Neuronal stem cell (in vitro differentiated cells): ENCODE results near the gene EIF6.

ENCODE experiments used
- DNase-seq: peaks from one replicate; pipeline ENCODE4 v3.0.0-alpha.2; 2013; ENCODE audit warnings: low spot score
- H2AFZ ChIP-seq: one replicate; pipeline ENCODE4 v1.6.1; 2013; ENCODE audit warnings: mild to moderate bottlenecking, low read length, inconsistent platforms
- H2AK5ac ChIP-seq: 2 replicates; pipeline ENCODE4 v1.6.1; 2013; ENCODE audit warnings: low read depth, mild to moderate bottlenecking, inconsistent platforms, low read length, moderate library complexity, mixed read lengths
- H2BK120ac ChIP-seq: 2 replicates; pipeline ENCODE4 v1.6.1; 2013; ENCODE audit warnings: low read depth, mild to moderate bottlenecking, inconsistent platforms, low read length, moderate library complexity, mixed read lengths
- H2BK12ac ChIP-seq: one replicate; pipeline ENCODE4 v1.6.1; 2013; ENCODE audit warnings: low read length, inconsistent platforms
- H2BK15ac ChIP-seq: 2 replicates; pipeline ENCODE4 v1.6.1; 2013; ENCODE audit warnings: mild to moderate bottlenecking, low read length, inconsistent platforms, mixed read lengths
- H2BK5ac ChIP-seq: one replicate; pipeline ENCODE4 v1.6.1; 2013; ENCODE audit warnings: inconsistent platforms, mild to moderate bottlenecking, low read length, moderate library complexity
- H3K14ac ChIP-seq: one replicate; pipeline ENCODE4 v1.6.1; 2013; ENCODE audit warnings: low read length, inconsistent platforms
- H3K18ac ChIP-seq: 2 replicates; pipeline ENCODE4 v1.6.1; 2013; ENCODE audit warnings: low read length, inconsistent platforms
- H3K23ac ChIP-seq: 2 replicates; pipeline ENCODE4 v1.6.1; 2013; ENCODE audit warnings: low read depth, mild to moderate bottlenecking, mixed read lengths, low read length, inconsistent platforms; ENCODE audit not compliant: poor library complexity
- H3K27ac ChIP-seq: replicated peaks from 3 replicates; pipeline ENCODE4 v1.5.1; 2013; ENCODE audit warnings: low read length, inconsistent platforms
- H3K27me3 ChIP-seq, 3 experiments: 2 replicates each; pipeline ENCODE4 v1.6.1; 2013; ENCODE audit warnings: low read length in 3 of 3, mild to moderate bottlenecking in 2 of 3, inconsistent platforms in 1 of 3, low read depth in 1 of 3, mixed read lengths in 1 of 3, moderate library complexity in 1 of 3; ENCODE audit not compliant: control insufficient read depth in 3 of 3, insufficient read depth in 3 of 3
- H3K36me3 ChIP-seq, 2 donors: replicated peaks in 1 of 2; 2 replicates each; pipeline ENCODE4 v1.6.1; 2013; ENCODE audit warnings: low read length in 2 of 2; ENCODE audit not compliant: control insufficient read depth in 2 of 2, insufficient read depth in 2 of 2
- H3K4ac ChIP-seq: 2 replicates; pipeline ENCODE4 v1.6.1; 2013; ENCODE audit warnings: inconsistent platforms, mild to moderate bottlenecking, low read length, moderate library complexity
- H3K4me1 ChIP-seq, 2 donors: 1 replicate in 1 of 2; 2 replicates in 1 of 2; pipeline ENCODE4 v1.6.1; 2013; ENCODE audit warnings: low read length in 2 of 2, low read depth in 1 of 2; ENCODE audit not compliant: control insufficient read depth in 2 of 2, insufficient read depth in 1 of 2
- H3K4me2 ChIP-seq: one replicate; pipeline ENCODE4 v1.6.1; 2013; ENCODE audit warnings: mild to moderate bottlenecking, low read length, inconsistent platforms; ENCODE audit not compliant: insufficient read depth, poor library complexity, severe bottlenecking
- H3K4me3 ChIP-seq, 2 donors: 2 replicates each; pipeline ENCODE4 v1.5.1; 2013; ENCODE audit warnings: low read length in 2 of 2, mild to moderate bottlenecking in 2 of 2, inconsistent platforms in 1 of 2, moderate library complexity in 1 of 2
- H3K79me1 ChIP-seq: one replicate; pipeline ENCODE4 v1.6.1; 2013; ENCODE audit warnings: low read depth, mild to moderate bottlenecking, inconsistent platforms, low read length, moderate library complexity
- H3K9ac ChIP-seq: one replicate; pipeline ENCODE4 v1.6.1; 2013; ENCODE audit warnings: mild to moderate bottlenecking, low read depth, low read length, inconsistent platforms; ENCODE audit not compliant: poor library complexity
- H3K9me3 ChIP-seq, 2 donors: replicated peaks in 1 of 2; 2 replicates each; pipeline versions ENCODE3 to v1.6.1; 2013; ENCODE audit warnings: low read length in 2 of 2, mild to moderate bottlenecking in 2 of 2, inconsistent platforms in 1 of 2, low read depth in 1 of 2, mixed read lengths in 1 of 2, moderate library complexity in 1 of 2; ENCODE audit not compliant: control insufficient read depth in 2 of 2, insufficient read depth in 1 of 2
- H4K8ac ChIP-seq: one replicate; pipeline ENCODE4 v1.6.1; 2013; ENCODE audit warnings: low read depth, mild to moderate bottlenecking, inconsistent platforms, low read length, moderate library complexity
- H4K91ac ChIP-seq: one replicate; pipeline ENCODE4 v1.6.1; 2013; ENCODE audit warnings: low read length, low read depth, mild to moderate bottlenecking, inconsistent platforms; ENCODE audit not compliant: poor library complexity
- WGBS, 2 donors: extraction: QIAGEN DNeasy Blood & Tissue Kit; methylation state at CpG; one replicate each; pipeline ENCODE4 v1.1.7; 2013; ENCODE audit warnings: missing lambda C conversion rate in 2 of 2, mixed read lengths in 1 of 2; ENCODE audit not compliant: insufficient read length in 2 of 2, insufficient replicate concordance in 1 of 2; ENCODE audit errors: extremely low coverage in 2 of 2; 5-methylcytosine and 5-hydroxymethylcytosine counted together

Gene EIF6

GRCh38 chr20:35232575-35232974 lies 52.0 kb downstream of the EIF6 start:
- no peak overlapping the region for H3K14ac ChIP-seq
- H3K79me1 ChIP-seq: no peaks in the 10 kb centered on the region
- no peak overlapping the region for H2AK5ac ChIP-seq
- H2BK12ac ChIP-seq: no peak overlapping the region
- H3K36me3 ChIP-seq: no peaks in the 10 kb centered on the region
- H2AFZ ChIP-seq: no peak overlapping the region
- no peak overlapping the region for H3K18ac ChIP-seq
- no peak overlapping the region for H3K9ac ChIP-seq
- H2BK120ac ChIP-seq: no peak overlapping the region
- H3K27ac ChIP-seq: no peak overlapping the region
- no peak overlapping the region for H2BK5ac ChIP-seq
- no CpG with 5 or more reads among the region's 2 CpGs for WGBS, 2 donors
- no peak for DNase-seq
- no peak overlapping the region for H3K4me2 ChIP-seq
- H3K4me3 ChIP-seq: no peak overlapping the region
- H3K9me3 ChIP-seq: no peaks in the 10 kb centered on the region
- H3K23ac ChIP-seq: no peak overlapping the region
- H3K27me3 ChIP-seq: peaks cover 0 to 36% (median 2%) of the 10 kb centered on the region in 3 experiments
- H4K91ac ChIP-seq: no peak overlapping the region
- H4K8ac ChIP-seq: no peak overlapping the region
- no peak overlapping the region for H2BK15ac ChIP-seq
- no peak overlapping the region for H3K4ac ChIP-seq
- H3K4me1 ChIP-seq: no peaks in the 10 kb centered on the region
